ENCODE measurements around the gene SPAG9.

GRCh38 chr17:51071556-51071955 lies 49.1 kb downstream of the SPAG9 start:
- no peak for TF ChIP-seq CTCF (IDR thresholded peaks at IDR 0.05)
- no peak for TF ChIP-seq POLR2A (IDR thresholded peaks at IDR 0.05)
